UCSD-AML1 (cell line): ENCODE data around the gene KANSL1.
"Not testable (repeated sequence)": the region's sequence is repeated elsewhere in the genome, so short reads cannot be mapped to it uniquely, and the experiment has no call there.

Experiments
- DNase-seq: peaks from one replicate; lab custom pipeline; 2025; ENCODE audit not compliant: unreplicated experiment; lab: John Stamatoyannopoulos, UW

KANSL1 gene

GRCh38 chr17:46193626-46194392, 580 bp upstream of the KANSL1 start:
- peak; percentile 96 for DNase-seq

- DNase-seq, result peak; percentile 74
Observed at GRCh38 chr17:46192439-46193150, 634 bp downstream of the KANSL1 start.

DNA sequence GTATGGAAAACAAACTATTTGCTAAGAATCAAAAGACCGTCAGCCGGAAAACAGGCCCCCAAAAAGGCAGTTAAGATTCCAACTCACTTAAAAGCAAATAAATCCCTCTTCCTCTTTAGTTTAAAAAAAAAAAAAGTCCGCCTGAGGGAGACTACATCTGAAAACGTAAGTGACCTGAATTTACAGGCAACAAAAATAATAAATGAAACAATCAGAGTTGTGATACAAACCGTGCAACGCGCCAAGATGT, 1.1 kb downstream of the KANSL1 start:
- DNase-seq, result no peak

- peak; percentile 37 for DNase-seq
Observed at GRCh38 chr17:46191322-46192188, 1.7 kb downstream of the KANSL1 start.

GRCh38 chr17:46190763-46191162, 2.5 kb downstream of the KANSL1 start:
- DNase-seq, result no peak

DNA sequence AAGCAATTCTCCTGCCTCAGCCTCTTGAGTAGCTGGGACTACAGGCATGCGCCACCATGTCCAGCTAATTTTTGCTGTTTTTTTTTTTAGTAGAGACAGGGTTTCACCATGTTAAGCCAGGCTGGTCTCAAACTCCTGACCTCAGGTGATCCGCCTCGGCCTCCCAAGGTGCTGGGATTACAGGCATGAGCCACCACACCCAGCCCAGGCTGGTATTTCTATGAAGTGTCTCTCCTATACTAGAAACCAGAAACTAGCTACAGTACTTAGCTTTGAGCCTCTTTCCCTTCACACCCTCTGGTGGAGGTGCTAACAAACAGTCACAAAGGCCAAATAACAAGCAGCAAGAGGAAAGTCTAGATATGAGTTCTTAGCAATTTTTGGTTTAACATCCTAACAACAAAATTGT, 6.4 kb downstream of the KANSL1 start:
- DNase-seq, result not testable (repeated sequence)

DNA sequence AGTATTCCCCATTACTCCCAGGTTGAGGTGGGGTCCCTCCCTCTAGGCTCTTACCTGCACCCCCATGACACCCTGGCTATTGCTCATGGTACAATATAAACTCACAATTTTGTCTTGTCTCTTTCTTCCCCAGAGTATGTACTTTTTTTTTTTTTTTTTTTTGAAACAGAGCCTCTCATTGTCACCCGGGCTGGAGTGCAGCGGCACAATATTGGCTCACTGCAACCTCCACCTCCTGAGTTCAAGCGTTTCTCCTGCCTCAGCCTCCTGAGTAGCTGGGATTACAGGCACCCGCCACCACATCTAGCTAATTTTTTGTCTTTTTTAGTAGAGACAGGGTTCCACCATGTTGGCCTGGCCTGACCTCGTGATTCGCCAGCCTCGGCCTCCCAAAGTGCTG, 8.5 kb downstream of the KANSL1 start:
- DNase-seq, result no peak

- not testable (repeated sequence) for DNase-seq
Observed at GRCh38 chr17:46183383-46183782, 9.8 kb downstream of the KANSL1 start.

DNA sequence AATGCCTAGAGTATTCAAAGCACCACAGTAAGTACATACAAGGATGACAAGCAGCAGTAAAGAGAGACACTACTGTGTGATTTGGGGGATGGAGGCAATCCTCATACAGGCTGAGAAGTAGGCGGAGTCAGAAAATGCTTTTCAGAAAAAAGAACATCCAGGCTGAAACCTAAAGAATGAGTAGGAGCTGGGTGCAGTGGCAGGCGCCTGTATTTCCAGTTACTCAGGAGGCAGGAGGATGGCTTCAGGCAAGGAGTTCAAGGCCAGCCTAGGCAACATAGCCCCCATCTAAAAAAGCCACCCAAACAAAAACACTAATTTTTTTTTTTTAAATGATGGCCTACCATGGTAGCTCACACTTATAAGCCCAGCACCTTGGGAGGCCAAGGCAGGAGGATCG, 10.3 kb downstream of the KANSL1 start:
- no peak for DNase-seq

GRCh38 chr17:46181940-46182339, 11.3 kb downstream of the KANSL1 start:
- DNase-seq, result no peak

- not testable (repeated sequence) for DNase-seq
Observed at GRCh38 chr17:46181316-46181715, 11.9 kb downstream of the KANSL1 start.

DNA sequence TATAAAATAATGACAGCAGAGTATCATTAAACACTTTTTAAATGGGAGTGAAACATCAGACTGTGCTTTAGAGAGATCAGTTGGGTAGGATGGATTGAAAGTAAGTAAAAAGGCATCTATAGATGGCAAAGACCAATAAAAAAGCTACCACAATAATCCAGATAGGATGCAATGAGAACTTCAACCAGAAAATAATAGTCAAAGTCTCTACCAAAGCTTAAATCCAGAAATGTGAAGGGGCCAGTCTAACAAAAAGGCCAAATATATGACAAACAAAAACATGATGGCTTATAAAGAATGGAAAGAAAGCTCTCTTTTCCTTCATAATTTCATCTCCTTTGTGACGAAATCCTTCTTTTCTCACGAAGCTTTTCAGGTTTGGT, 12.3 kb downstream of the KANSL1 start:
- DNase-seq, result no peak

GRCh38 chr17:46180185-46180891, 12.9 kb downstream of the KANSL1 start:
- DNase-seq, result not testable (repeated sequence)

DNA sequence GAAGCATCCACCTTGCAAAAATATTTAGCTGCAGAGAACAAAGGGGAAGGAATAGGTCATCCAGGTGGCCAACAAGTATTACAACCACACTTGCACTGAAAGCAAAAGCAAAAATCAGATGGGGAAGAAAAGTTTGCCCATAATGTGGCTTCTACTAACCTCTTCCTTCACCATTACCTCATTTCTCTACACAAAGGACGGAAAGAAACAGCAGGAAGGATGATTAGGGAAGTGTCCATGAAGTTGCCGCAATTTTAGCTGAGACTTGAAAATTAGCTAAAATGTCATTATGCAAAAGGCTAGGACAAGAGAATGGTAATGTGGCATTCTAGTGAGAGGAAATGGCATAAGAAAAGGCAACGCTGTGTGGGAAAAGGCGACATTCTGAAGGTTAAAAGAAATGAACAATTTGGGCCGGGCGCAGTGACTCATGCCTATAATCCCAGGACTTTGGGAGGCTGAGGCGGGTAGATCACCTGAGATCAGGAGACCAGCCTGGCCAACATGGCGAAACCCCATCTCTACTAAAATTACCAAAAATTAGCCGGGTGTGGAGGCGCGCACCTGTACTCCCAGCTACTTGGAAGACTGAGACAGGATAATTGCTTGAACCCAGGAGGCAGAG, 13.7 kb downstream of the KANSL1 start:
- DNase-seq, result no peak

GRCh38 chr17:46178550-46179214, 14.5 kb downstream of the KANSL1 start:
- no peak for DNase-seq

- no peak for DNase-seq
Observed at GRCh38 chr17:46176975-46177374, 16.3 kb downstream of the KANSL1 start.

- DNase-seq, result no peak
Observed at GRCh38 chr17:46175891-46176290, 17.3 kb downstream of the KANSL1 start.

GRCh38 chr17:46173153-46173552, 20.1 kb downstream of the KANSL1 start:
- no peak for DNase-seq

GRCh38 chr17:46171939-46172338, 21.3 kb downstream of the KANSL1 start:
- DNase-seq, result no peak
